GM19328 (cell line): Measurements from ENCODE around the gene DHX15.

Source experiments
- ATAC-seq: cut with Tn5 transposase; IDR thresholded peaks from one replicate; pipeline ENCODE4 v1.9.1; 2021; ENCODE audit warnings: mild to moderate bottlenecking, moderate library complexity; ENCODE audit not compliant: unreplicated experiment

DHX15 gene

GRCh38 chr4:24583451-24584210 lies 723 bp downstream of the DHX15 start:
- peak; percentile 19 for ATAC-seq

GRCh38 chr4:24582235-24582832 lies 2.0 kb downstream of the DHX15 start:
- no peak for ATAC-seq

GRCh38 chr4:24578364-24578763 lies 6.0 kb downstream of the DHX15 start:
- no peak for ATAC-seq

- no peak for ATAC-seq
These were observed 8.1 kb downstream of the DHX15 start for GRCh38 chr4:24576276-24576675.

GRCh38 chr4:24574236-24574635 lies 10.1 kb downstream of the DHX15 start:
- no peak for ATAC-seq

- no peak for ATAC-seq
These were observed 10.8 kb downstream of the DHX15 start for GRCh38 chr4:24573582-24573981.

- no peak for ATAC-seq
These were observed 13.6 kb downstream of the DHX15 start for GRCh38 chr4:24570574-24571236.

GRCh38 chr4:24570172-24570571 lies 14.2 kb downstream of the DHX15 start:
- no peak for ATAC-seq

- no peak for ATAC-seq
These were observed 14.7 kb downstream of the DHX15 start for GRCh38 chr4:24569662-24570061.

- ATAC-seq: no peak
These were observed 15.9 kb downstream of the DHX15 start for GRCh38 chr4:24568425-24568824.

- no peak for ATAC-seq
These were observed 19.3 kb downstream of the DHX15 start for GRCh38 chr4:24565054-24565453.

GRCh38 chr4:24564488-24564887 lies 19.9 kb downstream of the DHX15 start:
- ATAC-seq: no peak

- no peak for ATAC-seq
These were observed 22.8 kb downstream of the DHX15 start for GRCh38 chr4:24561438-24562139.

- ATAC-seq: no peak
These were observed 23.4 kb downstream of the DHX15 start for GRCh38 chr4:24560868-24561368.

GRCh38 chr4:24559889-24560288 lies 24.5 kb downstream of the DHX15 start:
- ATAC-seq: no peak

GRCh38 chr4:24559032-24559821 lies 25.1 kb downstream of the DHX15 start:
- ATAC-seq: no peak

- ATAC-seq: no peak
These were observed 27.0 kb downstream of the DHX15 start for GRCh38 chr4:24557026-24558025.

- no peak for ATAC-seq
These were observed 32.7 kb downstream of the DHX15 start for GRCh38 chr4:24551492-24552289.
